CD14-positive monocyte (primary cell): ENCODE measurements around the gene EZH2. TPM values are rescaled to one million over a fixed set of nuclear protein-coding genes. Genes with fewer than 3 reads are reported as not detected.

Experiments used
- DNase-seq, 3 donors: peaks; one replicate each; pipeline ENCODE4 v3.0.0-alpha.2; 2011 to 2022
- H2AFZ ChIP-seq: 2 replicates; pipeline ENCODE4 v1.6.0; 2012; ENCODE audit warnings: mild to moderate bottlenecking, low read depth, low read length, inconsistent platforms; ENCODE audit not compliant: insufficient read depth, poor library complexity, severe bottlenecking
- H3K27ac ChIP-seq, 2 donors: 1 replicate in 1 of 2; 2 replicates in 1 of 2; pipeline ENCODE4 v1.5.1; 2012 to 2013; ENCODE audit warnings: low read length in 2 of 2, control low read depth in 1 of 2, inconsistent platforms in 1 of 2, low read depth in 1 of 2, mild to moderate bottlenecking in 1 of 2
- H3K27me3 ChIP-seq, 2 donors: one replicate each; pipeline versions ENCODE4 v1.6.0 to v1.6.1; 2011 to 2013; ENCODE audit warnings: low read length in 2 of 2; ENCODE audit not compliant: control insufficient read depth in 2 of 2, insufficient read depth in 2 of 2
- H3K36me3 ChIP-seq, 2 donors: replicated peaks in 1 of 2; 1 replicate in 1 of 2; 2 replicates in 1 of 2; pipeline versions ENCODE4 v1.5.1 to v1.6.1; 2012 to 2013; ENCODE audit warnings: low read length in 2 of 2, control low read depth in 1 of 2, inconsistent platforms in 1 of 2, mild to moderate bottlenecking in 1 of 2; ENCODE audit not compliant: insufficient read depth in 2 of 2, control insufficient read depth in 1 of 2
- H3K4me1 ChIP-seq, 2 donors: 1 replicate in 1 of 2; 2 replicates in 1 of 2; pipeline versions ENCODE4 v1.5.1 to v1.6.1; 2012 to 2013; ENCODE audit warnings: low read length in 2 of 2, control low read depth in 1 of 2, inconsistent platforms in 1 of 2, mild to moderate bottlenecking in 1 of 2, moderate library complexity in 1 of 2; ENCODE audit not compliant: insufficient read depth in 2 of 2, control insufficient read depth in 1 of 2
- H3K4me2 ChIP-seq: replicated peaks from 2 replicates; pipeline ENCODE3; 2012; ENCODE audit warnings: low read length, moderate library complexity, mild to moderate bottlenecking; ENCODE audit not compliant: poor library complexity, severe bottlenecking; ENCODE audit errors: extremely low read depth
- H3K4me3 ChIP-seq, 3 experiments: fragments of 200-600 bp in 1 of 3; sonication (generic) in 1 of 3; replicated peaks in 1 of 3; 1 replicate in 2 of 3; 2 replicates in 1 of 3; pipeline ENCODE4 v1.5.1; 2011 to 2013; ENCODE audit warnings: low read length in 3 of 3, mild to moderate bottlenecking in 3 of 3, control low read depth in 2 of 3, low read depth in 2 of 3, inconsistent platforms in 1 of 3, moderate library complexity in 1 of 3
- H3K79me2 ChIP-seq: 2 replicates; pipeline ENCODE4 v1.6.0; 2012; ENCODE audit warnings: mild to moderate bottlenecking, control low read depth, inconsistent platforms, low read length, moderate library complexity; ENCODE audit not compliant: insufficient read depth
- H3K9ac ChIP-seq: 2 replicates; pipeline ENCODE4 v1.6.0; 2017; ENCODE audit warnings: low read length, mild to moderate bottlenecking; ENCODE audit not compliant: insufficient read depth, poor library complexity, severe bottlenecking
- H3K9me3 ChIP-seq, 2 donors: replicated peaks in 1 of 2; 1 replicate in 1 of 2; 2 replicates in 1 of 2; pipeline versions ENCODE4 v1.5.1 to v1.6.1; 2012 to 2013; ENCODE audit warnings: low read length in 2 of 2, control low read depth in 1 of 2; ENCODE audit not compliant: control insufficient read depth in 1 of 2, insufficient read depth in 1 of 2
- H4K20me1 ChIP-seq: 2 replicates; pipeline ENCODE4 v1.6.0; 2012; ENCODE audit warnings: mild to moderate bottlenecking, low read length, control low read depth, moderate library complexity; ENCODE audit not compliant: insufficient read depth
- H3K27ac Mint-ChIP-seq, 7 donors: one replicate each; pipeline ENCODE4 v1.8.0; 2020; ENCODE audit warnings: mild to moderate bottlenecking in 7 of 7, mixed read lengths in 7 of 7, moderate library complexity in 6 of 7, inconsistent platforms in 2 of 7
- H3K27me3 Mint-ChIP-seq, 3 donors: one replicate each; pipeline ENCODE4 v1.8.0; 2021 to 2022; ENCODE audit warnings: low read depth in 3 of 3, mild to moderate bottlenecking in 3 of 3, mixed read lengths in 3 of 3, moderate library complexity in 3 of 3, inconsistent platforms in 1 of 3
- H3K36me3 Mint-ChIP-seq, 2 donors: one replicate each; pipeline ENCODE4 v1.8.0; 2020; ENCODE audit warnings: mixed read lengths in 2 of 2, inconsistent platforms in 1 of 2, mild to moderate bottlenecking in 1 of 2
- H3K4me1 Mint-ChIP-seq: one replicate; pipeline ENCODE4 v1.8.0; 2020; ENCODE audit warnings: mild to moderate bottlenecking, mixed read lengths
- H3K4me3 Mint-ChIP-seq, 2 donors: one replicate each; pipeline ENCODE4 v1.8.0; 2020; ENCODE audit warnings: mild to moderate bottlenecking in 2 of 2, mixed read lengths in 2 of 2, moderate library complexity in 1 of 2
- H3K9me3 Mint-ChIP-seq, 7 donors: one replicate each; pipeline ENCODE4 v1.8.0; 2020 to 2022; ENCODE audit warnings: mixed read lengths in 7 of 7, mild to moderate bottlenecking in 6 of 7, moderate library complexity in 6 of 7, inconsistent platforms in 2 of 7
- WGBS: methylation state at CpG from one replicate; pipeline ENCODE4 v1.1.5; 2013; ENCODE audit warnings: missing lambda C conversion rate; ENCODE audit not compliant: insufficient coverage; 5-methylcytosine and 5-hydroxymethylcytosine counted together
- intact Hi-C, 2 donors: fragments of 100-400 bp; cut with micrococcal nuclease; formaldehyde crosslinking; loops; one replicate each; pipeline versions ENCODE4 v1.15.0 to v1.15.1; 2023
- polyA plus RNA-seq, 3 donors: library from polyadenylated mRNA; depleted of rRNA in 1 of 3; unstranded in 2 of 3; stranded (reverse) in 1 of 3; fragments of 300-500 nt in 2 of 3; fragments of >200 nt in 1 of 3; fragmentation: Illumina TruSeq in 2 of 3; gene quantifications; 1 replicate in 2 of 3; 2 replicates in 1 of 3; pipeline ENCODE4 v1.2.3, GENCODE V29; 2012 to 2021
- TF ChIP-seq, protein P1 (sequence below): fragments of 200-600 bp; IDR thresholded peaks from one replicate; pipeline ENCODE4 v1.8.0; 2022; ENCODE audit warnings: antibody characterized with exemption, mild to moderate bottlenecking

EZH2 gene
- polyA plus RNA-seq, 3 donors, result 1.3 to 6.1 (median 1.6) TPM

DNA sequence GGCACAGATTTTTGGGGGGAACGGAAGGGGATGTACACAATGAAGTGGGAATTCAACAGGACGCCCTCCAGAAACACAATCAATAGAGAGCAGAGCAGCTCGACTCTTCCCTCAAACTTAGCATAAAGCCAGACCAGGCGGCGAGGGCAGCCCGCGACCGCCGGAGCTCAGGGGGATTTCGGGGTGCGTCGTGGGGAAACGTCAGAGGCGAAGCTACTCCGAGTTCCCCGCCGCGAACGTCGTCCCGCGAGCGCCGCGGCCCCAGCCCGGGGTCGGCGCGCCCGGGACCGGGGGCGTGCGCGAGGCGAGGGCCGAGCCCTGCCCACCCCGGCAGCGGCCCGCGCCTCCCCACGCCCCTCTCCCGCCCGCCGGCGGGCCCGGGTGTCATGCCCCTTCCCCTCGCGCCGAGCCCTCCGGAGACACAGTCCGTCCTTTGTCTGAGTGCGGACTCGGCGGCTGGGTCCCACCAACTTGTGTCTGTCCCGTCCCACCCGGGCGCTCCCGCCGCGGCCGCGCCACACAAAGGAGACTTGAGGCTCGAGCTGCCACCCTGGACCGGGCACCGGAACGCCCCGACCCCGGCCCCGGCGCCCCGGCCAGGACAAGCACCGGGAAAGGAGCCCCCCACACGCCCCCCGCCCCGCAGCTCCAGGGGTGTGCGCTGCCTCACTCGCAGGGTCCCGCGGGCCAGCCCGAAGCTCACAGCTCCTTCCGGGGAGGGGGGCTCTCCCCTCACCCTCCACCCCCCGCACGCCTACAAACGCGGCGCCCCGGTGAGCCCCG, 634 bp downstream of the EZH2 start:
- Mint-ChIP-seq H3K27ac (peak overlapping the region; percentile 57 to 91 (median 90)), H3K9me3 (no peaks in the 10 kb centered on the region), H3K4me1 (peaks cover 22% of the 10 kb centered on the region), H3K4me3 (peak overlapping the region; percentile 94 to 97), H3K27me3 (peaks cover 0 to 4% (median 1%) of the 10 kb centered on the region in 3 donors), H3K36me3 (no peaks in the 10 kb centered on the region)
- Histone ChIP-seq H3K4me1 (peaks cover 12 to 24% of the 10 kb centered on the region in 2 donors), H4K20me1 (no peaks in the 10 kb centered on the region), H3K79me2 (peaks cover 58% of the 10 kb centered on the region), H3K9ac (peak overlapping the region; percentile 90), H3K36me3 (no peaks in the 10 kb centered on the region), H2AFZ (peak overlapping the region; percentile 82), H3K4me2 (peak overlapping the region; percentile 91), H3K27me3 (no peaks in the 10 kb centered on the region), H3K27ac (peak overlapping the region; percentile 28 to 83), H3K4me3 (peak overlapping the region; percentile 60 to 95 (median 93)), H3K9me3 (no peaks in the 10 kb centered on the region)
- under 1% methylated on average over 82 of the region's 88 CpGs for WGBS
- TF ChIP-seq, protein P1, sequence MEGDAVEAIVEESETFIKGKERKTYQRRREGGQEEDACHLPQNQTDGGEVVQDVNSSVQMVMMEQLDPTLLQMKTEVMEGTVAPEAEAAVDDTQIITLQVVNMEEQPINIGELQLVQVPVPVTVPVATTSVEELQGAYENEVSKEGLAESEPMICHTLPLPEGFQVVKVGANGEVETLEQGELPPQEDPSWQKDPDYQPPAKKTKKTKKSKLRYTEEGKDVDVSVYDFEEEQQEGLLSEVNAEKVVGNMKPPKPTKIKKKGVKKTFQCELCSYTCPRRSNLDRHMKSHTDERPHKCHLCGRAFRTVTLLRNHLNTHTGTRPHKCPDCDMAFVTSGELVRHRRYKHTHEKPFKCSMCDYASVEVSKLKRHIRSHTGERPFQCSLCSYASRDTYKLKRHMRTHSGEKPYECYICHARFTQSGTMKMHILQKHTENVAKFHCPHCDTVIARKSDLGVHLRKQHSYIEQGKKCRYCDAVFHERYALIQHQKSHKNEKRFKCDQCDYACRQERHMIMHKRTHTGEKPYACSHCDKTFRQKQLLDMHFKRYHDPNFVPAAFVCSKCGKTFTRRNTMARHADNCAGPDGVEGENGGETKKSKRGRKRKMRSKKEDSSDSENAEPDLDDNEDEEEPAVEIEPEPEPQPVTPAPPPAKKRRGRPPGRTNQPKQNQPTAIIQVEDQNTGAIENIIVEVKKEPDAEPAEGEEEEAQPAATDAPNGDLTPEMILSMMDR, result no peak
- peak in 2 of 3 donors; percentile 17 to 60 for DNase-seq
- intact Hi-C loops, result loop anchor here (5.0 to 10.0 kb wide), 4 partner anchors 59 to 244 kb away; partner anchors contain the start of genes ZNF425 (in 2 of the 2) and PDIA4 (in 1 of the 2)

DNA sequence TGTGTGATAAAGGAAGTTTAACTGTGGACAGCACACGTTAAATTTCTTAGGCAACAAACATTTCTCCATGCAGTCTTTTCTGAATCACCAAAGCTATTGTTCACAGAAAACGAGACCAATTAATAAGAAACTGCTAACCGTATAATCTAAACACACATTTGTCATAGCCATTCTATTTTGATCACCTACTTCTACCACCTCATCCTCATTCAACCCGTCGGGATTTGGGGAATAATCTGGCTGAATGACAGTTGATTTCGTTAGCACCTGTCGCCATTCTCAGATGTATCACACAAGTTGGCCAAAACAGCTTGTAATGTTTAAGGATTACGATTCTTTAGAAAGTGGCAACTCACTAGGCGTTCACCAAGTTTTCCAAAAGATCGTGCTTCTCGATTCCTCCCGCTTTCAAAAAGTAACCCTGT, 1.2 kb downstream of the EZH2 start:
- peak overlapping the region in 1 of 2 donors; percentile 83 for H3K27ac ChIP-seq
- no peaks in the 10 kb centered on the region for H3K36me3 ChIP-seq
- H3K79me2 ChIP-seq, result peaks cover 64% of the 10 kb centered on the region
- H4K20me1 ChIP-seq, result no peaks in the 10 kb centered on the region
- no peaks in the 10 kb centered on the region for H3K27me3 ChIP-seq
- H3K4me3 ChIP-seq, result peak overlapping the region; percentile 60 to 95 (median 93)
- peak overlapping the region; percentile 90 for H3K9ac ChIP-seq
- Mint-ChIP-seq H3K27ac (peak overlapping the region; percentile 57 to 91 (median 90)), H3K4me3 (peak overlapping the region; percentile 94 to 97), H3K36me3 (no peaks in the 10 kb centered on the region), H3K27me3 (peaks cover 0 to 2% (median 1%) of the 10 kb centered on the region in 3 donors), H3K9me3 (no peaks in the 10 kb centered on the region), H3K4me1 (peaks cover 22% of the 10 kb centered on the region)
- peak overlapping the region; percentile 91 for H3K4me2 ChIP-seq
- peak in 2 of 3 donors; percentile 28 to 37 for DNase-seq
- peak overlapping the region; percentile 72 for H2AFZ ChIP-seq
- no peaks in the 10 kb centered on the region for H3K9me3 ChIP-seq
- 0% methylated on average over 2 of the region's 12 CpGs for WGBS
- peaks cover 12 to 24% of the 10 kb centered on the region in 2 donors for H3K4me1 ChIP-seq
- intact Hi-C loops, result loop anchor here (5.0 to 10.0 kb wide), 4 partner anchors 59 to 244 kb away; partner anchors contain the start of genes ZNF425 (in 2 of the 2) and PDIA4 (in 1 of the 2)
- TF ChIP-seq, protein P1, result no peak
